Endodermal cell (in vitro differentiated cells): ENCODE data around the gene REC114. TPM values are rescaled to one million over a fixed set of nuclear protein-coding genes. Genes with fewer than 3 reads are reported as not detected.

ENCODE experiments used
- DNase-seq: peaks from one replicate; pipeline ENCODE4 v3.0.0-alpha.2; 2017
- H3K27ac ChIP-seq: 2 replicates; pipeline ENCODE4 v1.5.1; 2013; ENCODE audit warnings: mild to moderate bottlenecking, low read depth, low read length, moderate library complexity
- H3K27me3 ChIP-seq: 2 replicates; pipeline ENCODE4 v1.6.1; 2013; ENCODE audit warnings: mild to moderate bottlenecking, low read length, moderate library complexity; ENCODE audit not compliant: insufficient read depth, control insufficient read depth, poor library complexity, severe bottlenecking
- H3K36me3 ChIP-seq: 2 replicates; pipeline ENCODE4 v1.7.0; 2013; ENCODE audit warnings: mild to moderate bottlenecking, low read length, moderate library complexity; ENCODE audit not compliant: control insufficient read depth, insufficient read depth
- H3K4me1 ChIP-seq: one replicate; pipeline ENCODE4 v1.7.0; 2013; ENCODE audit warnings: low read length; ENCODE audit not compliant: control insufficient read depth, insufficient read depth
- H3K4me3 ChIP-seq: 2 replicates; pipeline ENCODE4 v1.5.1; 2013; ENCODE audit warnings: mild to moderate bottlenecking, low read length, moderate library complexity
- H3K9ac ChIP-seq: 2 replicates; pipeline ENCODE4 v1.6.1; 2013; ENCODE audit warnings: mild to moderate bottlenecking, low read length, moderate library complexity; ENCODE audit not compliant: poor library complexity, severe bottlenecking; ENCODE audit errors: extremely low read depth
- H3K9me3 ChIP-seq: 2 replicates; pipeline ENCODE4 v1.6.1; 2013; ENCODE audit warnings: mild to moderate bottlenecking, low read length, moderate library complexity; ENCODE audit not compliant: control insufficient read depth
- H3K27ac Mint-ChIP-seq: 2 replicates; pipeline ENCODE4 v1.8.0; 2020; ENCODE audit warnings: mixed read lengths
- H3K27me3 Mint-ChIP-seq: 2 replicates; pipeline ENCODE4 v1.8.0; 2021; ENCODE audit warnings: mild to moderate bottlenecking, mixed read lengths; ENCODE audit not compliant: insufficient read depth
- H3K36me3 Mint-ChIP-seq: 2 replicates; pipeline ENCODE4 v1.8.0; 2020; ENCODE audit warnings: low read depth, mixed read lengths
- H3K4me1 Mint-ChIP-seq: 2 replicates; pipeline ENCODE4 v1.8.0; 2020; ENCODE audit warnings: mixed read lengths
- H3K4me3 Mint-ChIP-seq: 2 replicates; pipeline ENCODE4 v1.8.0; 2020; ENCODE audit warnings: mild to moderate bottlenecking, moderate library complexity, mixed read lengths
- H3K9me3 Mint-ChIP-seq: 2 replicates; pipeline ENCODE4 v1.8.0; 2020; ENCODE audit warnings: mild to moderate bottlenecking, mixed read lengths
- WGBS, 2 experiments: methylation state at CpG; one replicate each; pipeline versions ENCODE4 v1.1.5 to v1.1.7; 2013; ENCODE audit warnings: missing lambda C conversion rate in 2 of 2, mixed read lengths in 1 of 2; ENCODE audit not compliant: insufficient coverage in 1 of 2, insufficient read length in 1 of 2; 5-methylcytosine and 5-hydroxymethylcytosine counted together
- total RNA-seq, 2 donors: library from RNA; stranded (reverse); fragmentation: NEBNext Ultra II Directional in 1 of 2; extraction: Animal tissue kit (Norgen Biotek cat#: 25700) in 1 of 2; gene quantifications; 2 replicates in 1 of 2; 3 replicates in 1 of 2; pipeline ENCODE4 v1.2.1, GENCODE V29; 2021
- TF ChIP-seq, protein P1 (sequence below): fragments of 200-600 bp; sonication (generic); conservative IDR thresholded peaks from 2 replicates; pipeline ENCODE4 v1.5.0; 2021; ENCODE audit warnings: antibody characterized with exemption, mild to moderate bottlenecking

REC114 gene
- total RNA-seq, 2 donors from 2014 or later: not detected

DNA sequence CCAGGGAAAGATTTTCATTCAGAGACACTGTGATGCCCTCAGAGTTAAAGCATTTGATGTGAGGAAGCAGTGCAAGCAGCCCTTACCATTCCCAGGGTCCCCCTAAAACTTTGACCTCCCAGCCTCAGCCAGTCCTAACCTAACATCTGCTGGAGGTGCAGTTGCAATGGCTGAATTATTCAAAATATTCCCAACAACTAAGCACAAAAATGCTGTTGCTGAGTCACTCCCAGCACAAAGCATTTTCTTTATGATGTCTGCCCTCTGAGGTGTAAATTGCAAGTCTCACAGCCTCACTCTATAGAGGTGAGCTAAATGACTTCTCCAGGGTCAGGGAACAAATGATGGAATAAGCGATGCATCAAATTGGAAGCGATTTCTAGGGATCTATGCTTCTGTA lies 6.4 kb upstream of the REC114 start:
- no peaks in the 10 kb centered on the region for H3K36me3 ChIP-seq
- no peak overlapping the region for H3K27ac Mint-ChIP-seq

DNA sequence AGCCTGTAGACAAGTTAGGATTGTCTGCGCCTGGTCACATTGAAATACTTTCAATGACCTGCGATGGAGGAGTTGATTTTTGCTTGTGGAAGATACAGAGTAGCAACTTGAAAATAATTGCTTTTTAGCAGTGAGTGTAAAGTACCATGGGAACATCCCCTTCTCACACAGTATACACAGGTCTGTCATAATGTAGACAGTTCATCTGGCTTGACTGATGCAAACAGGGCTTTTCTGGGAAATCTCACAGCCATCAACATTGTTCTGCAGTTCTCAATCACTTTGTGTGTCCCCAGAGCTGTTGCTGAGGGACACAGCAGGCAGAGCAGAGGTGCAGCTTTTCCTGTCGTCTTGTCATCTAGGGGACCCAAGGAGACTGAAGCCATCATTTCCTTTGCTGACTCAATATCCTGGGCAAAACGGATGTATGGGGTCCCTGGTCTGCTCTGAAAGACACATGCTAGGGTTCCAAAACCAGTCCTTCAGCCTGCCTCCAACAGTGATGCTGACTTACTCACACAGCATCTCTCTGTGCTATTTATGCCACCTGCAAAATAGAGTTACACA lies 5.3 kb upstream of the REC114 start:
- Histone ChIP-seq H3K9me3 (no peaks in the 10 kb centered on the region), H3K36me3 (no peaks in the 10 kb centered on the region), H3K4me1 (no peaks in the 10 kb centered on the region), H3K27me3 (no peaks in the 10 kb centered on the region), H3K4me3 (no peak overlapping the region), H3K27ac (no peak overlapping the region), H3K9ac (no peak overlapping the region)
- Mint-ChIP-seq H3K27me3 (no peaks in the 10 kb centered on the region), H3K4me3 (no peak overlapping the region), H3K9me3 (no peaks in the 10 kb centered on the region), H3K27ac (no peak overlapping the region), H3K36me3 (no peaks in the 10 kb centered on the region), H3K4me1 (no peaks in the 10 kb centered on the region)
- 83 to 91% methylated on average over 3 to 4 of the region's 4 CpGs for WGBS, 2 experiments
- no peak for DNase-seq
- TF ChIP-seq, protein P1, sequence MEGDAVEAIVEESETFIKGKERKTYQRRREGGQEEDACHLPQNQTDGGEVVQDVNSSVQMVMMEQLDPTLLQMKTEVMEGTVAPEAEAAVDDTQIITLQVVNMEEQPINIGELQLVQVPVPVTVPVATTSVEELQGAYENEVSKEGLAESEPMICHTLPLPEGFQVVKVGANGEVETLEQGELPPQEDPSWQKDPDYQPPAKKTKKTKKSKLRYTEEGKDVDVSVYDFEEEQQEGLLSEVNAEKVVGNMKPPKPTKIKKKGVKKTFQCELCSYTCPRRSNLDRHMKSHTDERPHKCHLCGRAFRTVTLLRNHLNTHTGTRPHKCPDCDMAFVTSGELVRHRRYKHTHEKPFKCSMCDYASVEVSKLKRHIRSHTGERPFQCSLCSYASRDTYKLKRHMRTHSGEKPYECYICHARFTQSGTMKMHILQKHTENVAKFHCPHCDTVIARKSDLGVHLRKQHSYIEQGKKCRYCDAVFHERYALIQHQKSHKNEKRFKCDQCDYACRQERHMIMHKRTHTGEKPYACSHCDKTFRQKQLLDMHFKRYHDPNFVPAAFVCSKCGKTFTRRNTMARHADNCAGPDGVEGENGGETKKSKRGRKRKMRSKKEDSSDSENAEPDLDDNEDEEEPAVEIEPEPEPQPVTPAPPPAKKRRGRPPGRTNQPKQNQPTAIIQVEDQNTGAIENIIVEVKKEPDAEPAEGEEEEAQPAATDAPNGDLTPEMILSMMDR: no peak

More for the DNA sequence above, 6.4 kb upstream of the REC114 start:
- WGBS, 2 experiments: 90% methylated on average over 2 of the region's 2 CpGs; no CpG with 5 or more reads in 1 of the 2 experiments
- no peak overlapping the region for H3K9ac ChIP-seq
- H3K4me1 ChIP-seq: no peaks in the 10 kb centered on the region
- H3K27ac ChIP-seq: no peak overlapping the region
- Mint-ChIP-seq H3K4me3 (no peak overlapping the region), H3K36me3 (no peaks in the 10 kb centered on the region), H3K9me3 (no peaks in the 10 kb centered on the region), H3K27me3 (no peaks in the 10 kb centered on the region), H3K4me1 (no peaks in the 10 kb centered on the region)
- TF ChIP-seq, protein P1: no peak
- no peak for DNase-seq
- H3K4me3 ChIP-seq: no peak overlapping the region
- no peaks in the 10 kb centered on the region for H3K9me3 ChIP-seq
- H3K27me3 ChIP-seq: no peaks in the 10 kb centered on the region

DNA sequence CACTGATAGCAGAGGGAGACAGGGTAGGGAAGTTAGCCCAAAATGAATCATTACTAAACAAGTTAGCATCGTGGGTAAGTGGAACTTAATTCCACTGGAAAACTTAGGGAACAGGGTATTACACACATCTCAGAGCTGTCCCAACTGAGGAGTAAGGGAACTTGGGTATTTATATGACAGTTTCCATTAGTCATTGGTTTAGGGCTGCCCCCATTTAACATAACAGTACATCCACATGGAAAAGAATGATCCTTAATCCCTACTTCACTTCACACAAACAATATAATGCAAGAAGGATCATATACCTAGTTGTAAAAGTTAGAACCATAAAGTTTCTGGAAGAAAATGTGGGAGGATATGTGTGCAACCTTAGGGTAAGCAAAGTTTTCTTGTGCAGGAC lies 4.3 kb upstream of the REC114 start:
- H3K36me3 Mint-ChIP-seq: no peaks in the 10 kb centered on the region
- no peak overlapping the region for H3K4me3 Mint-ChIP-seq
- 79 to 86% methylated on average over 1 of the region's 1 CpG for WGBS, 2 experiments
- DNase-seq: no peak
- Histone ChIP-seq H3K4me1 (no peaks in the 10 kb centered on the region), H3K27me3 (no peaks in the 10 kb centered on the region), H3K9me3 (no peaks in the 10 kb centered on the region), H3K36me3 (no peaks in the 10 kb centered on the region), H3K27ac (no peak overlapping the region), H3K9ac (no peak overlapping the region), H3K4me3 (no peak overlapping the region)
- no peak overlapping the region for H3K27ac Mint-ChIP-seq
- no peaks in the 10 kb centered on the region for H3K27me3 Mint-ChIP-seq
- no peaks in the 10 kb centered on the region for H3K9me3 Mint-ChIP-seq
- no peaks in the 10 kb centered on the region for H3K4me1 Mint-ChIP-seq
- TF ChIP-seq, protein P1: no peak
